Inflammatory macrophage treated with lipopolysaccharide for 1 hour (primary cell): ENCODE results near the gene PLEKHB2.
"Not testable (repeated sequence)": the region's sequence is repeated elsewhere in the genome, so short reads cannot be mapped to it uniquely, and the experiment has no call there.

Experiments
- DNase-seq, 2 donors: peaks; one replicate each; pipeline ENCODE4 v3.0.0-alpha.2; 2020 to 2022

The PLEKHB2 gene

DNA sequence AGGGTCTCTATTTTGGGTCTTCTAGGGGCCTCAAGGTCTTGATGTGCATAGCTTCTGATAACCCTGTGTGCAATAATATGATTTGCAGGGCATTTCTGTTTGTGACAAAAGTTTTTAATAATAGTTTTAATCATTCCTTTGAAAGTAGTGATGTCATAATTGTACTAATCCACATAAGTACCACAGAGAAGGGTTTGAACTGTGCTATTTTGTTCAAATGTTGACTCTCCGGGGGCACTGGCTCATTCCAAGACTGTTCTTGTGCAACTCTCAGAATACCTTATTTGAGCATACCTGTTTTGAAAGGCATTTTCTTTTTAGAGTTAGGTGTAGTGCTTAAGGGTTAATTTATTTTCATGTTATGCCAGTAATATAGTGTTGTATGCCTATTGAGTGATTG is 41.6 kb downstream of the PLEKHB2 start:
- DNase-seq, result no peak

DNA sequence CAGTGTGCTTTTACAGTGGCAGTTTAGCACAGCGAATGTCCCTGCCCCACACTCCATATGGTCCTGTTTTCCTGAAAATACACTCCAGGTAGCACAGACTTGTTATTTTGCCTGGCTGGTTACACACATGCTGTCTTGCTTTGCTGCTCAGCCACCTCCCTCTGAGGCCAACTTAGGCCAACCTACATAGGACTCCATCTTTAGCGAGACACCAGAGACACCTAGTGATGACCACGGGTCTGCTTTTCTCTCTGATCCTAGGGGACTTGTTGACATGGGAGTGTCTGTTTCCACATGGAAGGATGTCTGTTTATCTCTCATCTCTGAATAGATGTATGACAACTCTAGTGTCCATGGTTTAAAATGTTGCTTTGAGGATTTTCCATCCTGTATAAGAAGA is 43.3 kb downstream of the PLEKHB2 start:
- no peak for DNase-seq

DNA sequence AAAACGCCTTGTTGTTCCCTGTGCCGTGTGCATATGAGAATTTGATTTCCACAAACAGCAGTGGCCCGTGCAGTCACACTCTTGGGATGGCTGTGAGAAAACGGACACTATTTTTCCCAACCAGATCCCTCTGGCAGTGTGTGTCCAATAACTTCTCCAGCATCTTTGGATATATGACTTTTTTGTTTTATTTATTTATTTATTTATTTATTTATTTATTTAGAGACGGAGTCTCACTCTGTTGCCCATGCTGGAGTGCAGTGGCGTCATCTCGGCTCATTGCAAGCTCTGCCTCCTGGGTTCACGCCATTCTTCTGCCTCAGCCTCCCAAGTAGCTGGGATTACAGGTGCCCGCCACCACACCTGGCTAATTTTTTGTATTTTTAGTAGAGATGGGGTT is 45.0 kb downstream of the PLEKHB2 start:
- DNase-seq, result not testable (repeated sequence)

DNA sequence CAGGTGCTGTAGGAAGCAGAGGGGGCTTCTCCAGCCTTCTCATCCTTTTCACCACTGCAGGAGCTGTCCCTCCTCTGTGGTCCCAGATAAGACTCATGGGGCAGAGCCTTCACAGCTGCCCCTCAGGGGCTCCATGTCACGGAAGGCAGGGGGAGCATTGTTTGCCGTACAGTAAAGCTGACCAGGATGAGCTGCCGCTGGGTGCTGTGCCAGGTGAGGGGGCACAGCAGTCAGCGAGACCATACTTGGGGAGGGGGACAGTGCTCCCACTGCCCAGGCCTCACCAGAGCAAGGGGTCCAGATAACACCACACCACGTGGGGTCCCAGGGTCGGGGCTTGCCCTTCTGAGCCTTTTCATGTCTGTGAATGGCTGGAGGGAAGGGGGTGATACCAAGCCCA is 46.3 kb downstream of the PLEKHB2 start:
- no peak for DNase-seq

DNA sequence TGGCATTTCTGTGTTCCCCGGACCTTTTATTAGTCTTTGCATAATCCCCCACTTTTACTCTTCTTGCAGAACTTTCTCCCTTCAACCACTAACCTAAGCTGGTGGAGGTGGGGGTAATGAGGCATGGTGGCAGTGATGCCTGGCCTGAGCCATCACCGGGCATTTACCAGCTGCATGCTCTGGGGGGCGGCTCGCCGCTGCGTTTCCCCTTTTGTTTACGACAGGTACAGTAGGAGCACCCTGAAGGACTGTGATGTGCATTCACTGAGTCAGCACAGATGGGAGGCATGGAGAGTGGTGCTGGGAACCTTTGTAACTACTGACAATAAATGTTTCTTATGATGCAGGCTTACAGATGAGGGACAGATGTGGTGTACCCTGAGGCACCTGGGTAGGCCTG is 46.9 kb downstream of the PLEKHB2 start:
- no peak for DNase-seq

DNA sequence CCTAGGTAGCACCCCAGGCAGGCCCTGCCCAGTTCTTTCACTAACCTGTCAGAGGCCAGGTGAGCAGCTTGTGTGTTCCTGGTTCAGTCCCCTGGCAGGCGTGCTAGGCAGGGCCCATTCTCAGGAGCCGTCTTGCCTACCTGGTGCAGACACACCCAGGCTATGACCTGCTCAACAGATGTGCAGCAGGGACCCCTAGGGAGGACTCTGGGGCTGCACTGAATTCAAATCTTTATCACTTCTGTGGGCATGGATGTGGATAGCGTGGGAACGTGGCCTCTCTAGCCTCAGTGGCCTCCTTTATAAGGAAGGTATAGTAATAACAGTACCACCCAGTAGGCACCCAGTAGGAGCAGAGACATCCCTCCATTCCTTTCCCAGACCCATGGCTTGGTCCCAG is 48.4 kb downstream of the PLEKHB2 start:
- DNase-seq, result no peak

DNA sequence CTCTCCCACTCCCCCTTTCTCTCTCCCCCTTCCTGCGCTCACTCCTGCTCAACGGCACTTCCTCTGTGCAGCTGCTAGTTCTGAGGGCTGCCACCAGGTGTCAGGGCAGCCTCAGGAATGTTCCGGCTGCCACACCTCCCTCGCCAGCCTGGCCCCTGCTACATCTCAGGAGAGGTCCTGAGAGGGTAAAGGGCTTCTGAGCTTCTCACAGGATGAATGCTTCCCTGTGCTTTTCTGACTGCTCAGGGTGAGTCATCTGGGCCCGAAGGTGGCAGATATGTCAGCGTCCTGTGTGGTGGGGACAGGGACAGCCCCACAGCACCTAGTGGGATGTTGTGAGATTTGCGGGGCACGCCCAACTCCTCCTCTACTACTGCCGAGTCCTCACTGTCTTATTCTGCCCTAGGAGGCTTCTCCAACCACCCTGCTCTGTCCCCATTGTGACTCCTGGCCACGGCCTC is 49.0 kb downstream of the PLEKHB2 start:
- peak; percentile 27 to 49 for DNase-seq

DNA sequence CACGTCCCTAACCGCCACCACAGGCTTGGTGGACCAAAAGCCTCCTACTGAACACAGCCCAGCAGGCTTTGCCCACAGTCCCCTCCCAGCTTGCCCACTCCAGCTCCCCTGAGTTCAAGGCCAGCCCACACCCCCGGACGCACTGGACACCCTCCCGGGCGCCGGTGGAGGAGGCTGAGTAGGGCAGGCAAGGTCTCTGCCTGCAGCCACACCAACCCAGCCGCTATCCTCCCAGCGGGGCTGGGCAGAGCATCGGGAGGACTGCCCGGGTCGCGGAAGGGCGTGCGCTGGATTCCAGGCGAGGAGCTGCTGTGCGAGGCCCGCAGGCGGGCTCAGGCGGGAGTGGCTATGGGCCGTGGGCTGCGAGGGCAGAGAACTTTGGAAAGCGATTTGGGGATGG is 49.5 kb downstream of the PLEKHB2 start:
- DNase-seq, result no peak

DNA sequence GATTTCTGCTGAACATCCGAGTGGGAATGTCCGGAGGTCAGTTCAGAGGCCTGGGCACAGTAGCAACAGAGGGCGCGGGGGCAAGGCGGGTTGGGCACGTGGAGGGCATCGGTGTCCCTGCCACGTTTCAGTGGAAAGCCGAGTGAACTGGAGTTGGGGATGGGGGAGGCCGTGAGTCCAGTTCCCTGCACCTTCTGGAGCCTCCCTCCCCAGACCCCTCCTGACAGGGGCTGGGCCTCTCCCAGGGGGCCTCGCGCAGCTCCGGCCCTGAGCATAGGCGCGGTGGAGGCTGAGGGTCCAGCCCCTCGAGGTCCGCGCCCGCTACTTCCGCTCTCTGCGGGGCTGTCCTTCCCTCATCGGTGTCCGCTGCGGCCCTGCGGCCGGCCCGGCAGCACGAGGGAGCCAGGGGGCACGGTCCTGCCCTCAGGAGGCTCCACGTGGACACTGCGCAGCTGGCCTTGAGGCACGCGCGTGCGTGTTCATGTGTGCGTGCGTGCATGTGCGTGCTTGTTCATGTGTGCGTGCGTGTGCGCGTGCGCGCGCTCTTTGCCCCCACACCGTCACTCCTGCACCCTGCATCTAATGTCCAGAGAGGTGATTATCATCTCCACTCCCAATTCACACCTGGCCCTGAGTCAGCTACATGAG is 50.2 kb downstream of the PLEKHB2 start:
- DNase-seq, result no peak

DNA sequence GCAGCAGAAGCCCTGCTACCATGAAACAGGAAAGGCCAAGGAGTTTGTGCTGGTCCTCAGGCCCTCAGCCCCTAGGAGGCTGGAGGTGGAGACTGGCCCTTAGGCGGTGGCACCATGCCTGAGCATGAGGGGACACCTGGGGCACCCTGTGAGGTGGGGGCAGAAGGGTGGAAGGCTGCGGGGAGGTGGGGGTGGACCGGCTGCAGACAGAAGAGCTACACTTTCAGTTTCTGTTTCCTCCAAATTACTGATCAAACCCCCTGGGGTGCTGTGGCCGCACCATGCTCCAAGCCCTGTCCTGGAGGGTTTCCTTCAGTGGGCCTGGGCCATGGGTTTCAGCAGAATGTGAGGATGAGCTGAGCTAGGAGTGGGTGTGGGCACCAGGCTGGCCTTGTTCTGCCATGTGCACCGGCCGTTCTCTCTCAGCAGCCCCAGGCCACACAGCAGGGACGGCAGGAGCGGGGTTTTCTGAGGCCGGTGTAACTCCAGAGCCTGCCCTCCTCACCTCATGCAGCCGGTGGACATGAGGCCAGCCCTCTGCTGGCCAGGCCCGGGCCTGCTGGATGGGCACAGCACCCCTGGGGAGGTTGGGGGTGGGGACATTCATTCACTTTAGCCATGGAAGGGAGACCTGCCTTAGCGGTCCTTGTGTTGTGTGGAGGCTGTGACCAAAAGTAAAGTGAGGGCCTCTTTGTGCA is 51.5 kb downstream of the PLEKHB2 start:
- DNase-seq, result no peak

DNA sequence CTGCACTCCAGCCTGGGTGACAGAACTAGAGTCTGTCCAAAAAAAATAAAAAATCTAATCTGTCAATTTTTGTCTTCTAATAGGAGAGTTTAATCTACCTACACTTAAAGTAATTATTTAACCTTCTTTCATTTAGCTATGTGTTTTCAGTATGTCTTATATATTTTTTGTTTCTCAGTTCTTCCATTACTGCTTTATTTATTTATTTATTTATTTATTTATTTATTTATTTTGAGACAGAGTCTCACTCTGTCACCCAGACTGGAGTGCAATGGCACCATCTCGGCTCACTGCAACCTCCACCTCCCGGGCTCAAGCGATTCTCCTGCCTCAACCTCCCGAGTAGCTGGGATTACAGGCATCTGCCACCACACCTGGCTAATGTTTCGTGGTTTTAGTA is 60.4 kb downstream of the PLEKHB2 start:
- DNase-seq, result not testable (repeated sequence)

DNA sequence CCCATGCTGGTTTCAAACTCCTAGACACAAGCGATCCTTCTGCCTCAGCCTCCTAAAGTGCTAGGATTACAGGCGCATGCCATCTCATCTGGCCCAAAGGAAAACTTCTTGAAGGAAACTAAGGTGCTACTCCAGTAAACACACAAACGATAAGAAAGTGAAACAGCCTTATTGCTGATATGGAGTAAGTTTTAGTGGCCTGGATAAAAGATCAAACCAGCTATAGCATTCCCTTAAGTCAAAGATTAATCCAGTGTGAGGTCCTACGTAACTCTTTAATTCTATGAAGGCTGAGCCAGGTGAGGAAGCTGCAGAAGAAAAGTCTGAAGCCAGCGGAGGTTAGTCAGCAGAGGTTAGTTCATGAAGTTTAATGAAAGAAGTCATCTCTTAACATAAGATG is 63.4 kb downstream of the PLEKHB2 start:
- DNase-seq, result no peak

DNA sequence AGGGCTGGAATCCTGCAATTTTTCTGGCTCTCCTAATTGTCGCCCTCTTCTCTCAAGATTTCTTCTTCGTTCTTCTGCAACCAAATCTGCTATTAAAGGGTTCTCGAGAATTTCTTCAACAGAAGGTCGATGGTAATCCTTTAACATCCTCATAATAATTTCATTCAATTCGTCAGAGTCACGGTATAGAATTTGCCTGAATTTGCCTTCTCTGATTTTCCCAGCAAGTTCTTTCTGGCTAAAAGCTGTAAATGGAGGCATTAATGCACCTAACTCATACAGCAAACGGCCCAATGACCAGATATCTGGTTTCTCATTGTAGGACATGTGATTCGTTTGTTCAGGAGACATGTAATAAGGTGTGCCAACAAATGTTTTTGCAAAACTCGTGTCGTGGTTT is 72.9 kb downstream of the PLEKHB2 start:
- DNase-seq, result not testable (repeated sequence)

DNA sequence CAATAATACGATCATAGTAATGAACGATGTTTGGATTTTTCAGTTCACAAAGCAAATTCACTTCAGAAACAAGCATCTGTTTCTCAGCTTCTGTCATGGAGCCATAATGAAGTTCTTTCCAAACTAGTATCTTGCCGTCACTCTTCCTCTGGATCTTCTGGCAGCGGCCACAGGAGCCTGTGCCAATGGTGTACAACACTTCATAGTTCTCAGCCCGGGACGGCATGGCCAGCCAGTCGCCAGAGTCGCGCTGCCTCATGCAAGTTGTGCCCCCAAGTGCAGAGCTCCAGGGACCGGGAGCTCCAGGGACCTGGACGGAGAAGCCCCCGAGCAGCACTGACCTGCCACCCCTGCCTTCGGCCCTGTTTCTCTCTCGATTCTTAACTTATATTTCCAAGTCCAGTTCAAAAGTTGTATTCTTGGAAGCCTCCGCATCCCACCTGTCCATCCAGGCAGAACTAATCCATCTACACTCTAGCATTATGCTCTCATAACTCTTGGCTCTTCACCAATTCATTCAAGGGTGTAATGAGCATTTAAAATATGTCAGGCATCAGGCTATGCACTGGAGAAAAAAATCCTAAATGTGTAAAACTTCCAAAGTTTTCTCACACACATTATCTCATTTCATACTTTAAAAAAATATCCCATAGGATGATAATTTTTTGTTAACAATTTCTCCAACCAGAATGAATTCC is 73.7 kb downstream of the PLEKHB2 start:
- not testable (repeated sequence) for DNase-seq

DNA sequence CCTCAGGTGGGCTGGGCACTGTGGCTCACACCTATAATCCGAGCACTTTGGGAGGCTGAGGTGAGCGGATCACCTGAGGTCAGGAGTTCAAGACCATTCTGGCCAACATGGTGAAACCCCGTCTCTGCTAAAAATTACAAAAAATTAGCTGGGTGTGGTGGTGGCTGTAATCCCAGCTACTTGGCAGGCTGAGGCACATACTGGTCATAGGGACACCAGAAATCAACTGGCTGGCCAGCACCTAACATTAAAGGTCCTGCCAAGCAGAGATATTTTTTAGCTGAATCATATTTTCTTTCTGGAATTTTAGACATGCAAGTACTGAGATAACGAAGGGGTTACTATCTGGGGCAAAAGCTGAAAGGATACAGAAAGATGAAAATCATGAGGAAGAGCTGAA is 76.3 kb downstream of the PLEKHB2 start:
- DNase-seq, result not testable (repeated sequence)

DNA sequence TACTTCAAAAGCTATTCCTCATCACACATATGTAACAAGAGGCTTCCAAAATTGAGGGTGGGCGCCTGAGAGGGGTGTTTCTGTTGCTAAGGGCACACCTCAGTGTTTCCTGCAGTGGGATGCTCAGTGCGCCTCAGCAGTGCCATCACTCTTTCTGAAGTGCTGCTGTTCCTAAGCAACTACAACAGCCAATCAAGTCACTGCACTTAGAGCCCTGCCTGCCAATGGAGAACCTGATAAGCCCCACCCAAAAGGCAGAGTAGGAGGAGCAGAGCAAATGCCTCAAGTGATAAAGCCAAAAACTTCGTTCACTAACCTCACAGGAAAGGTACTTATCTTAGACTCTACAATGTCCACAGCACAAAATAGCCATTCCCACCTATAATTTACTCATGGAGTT is 88.3 kb downstream of the PLEKHB2 start:
- not testable (repeated sequence) for DNase-seq

DNA sequence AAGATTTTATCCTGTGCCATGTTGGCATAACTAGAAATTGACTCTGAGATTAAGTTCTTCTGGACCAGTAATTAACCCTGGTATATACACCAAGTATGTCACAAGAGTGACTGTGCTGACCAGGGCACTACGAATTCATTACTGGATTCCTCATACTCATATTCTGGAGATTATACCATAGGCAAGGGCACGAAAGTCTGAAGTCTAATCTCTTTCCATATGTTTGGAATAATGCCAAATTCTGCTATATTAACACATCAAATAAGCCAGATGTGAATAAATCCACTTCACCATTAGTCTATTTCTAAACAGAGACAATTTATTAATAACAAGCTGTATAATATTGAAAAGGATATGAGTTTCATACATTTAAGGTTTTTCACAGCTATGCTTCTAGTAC is 91.0 kb downstream of the PLEKHB2 start:
- not testable (repeated sequence) for DNase-seq
